NCI-H2081 (cell line): ENCODE data around the gene RALBP1.
A peak's percentile ranks its signal among the peaks of the same experiment; 100 is the strongest.
"Not testable (repeated sequence)": the region's sequence is repeated elsewhere in the genome, so short reads cannot be mapped to it uniquely, and the experiment has no call there.

Source experiments
- DNase-seq, 2 experiments: peaks; one replicate each; lab custom pipeline; 2025; lab: John Stamatoyannopoulos, UW

RALBP1 gene

DNA sequence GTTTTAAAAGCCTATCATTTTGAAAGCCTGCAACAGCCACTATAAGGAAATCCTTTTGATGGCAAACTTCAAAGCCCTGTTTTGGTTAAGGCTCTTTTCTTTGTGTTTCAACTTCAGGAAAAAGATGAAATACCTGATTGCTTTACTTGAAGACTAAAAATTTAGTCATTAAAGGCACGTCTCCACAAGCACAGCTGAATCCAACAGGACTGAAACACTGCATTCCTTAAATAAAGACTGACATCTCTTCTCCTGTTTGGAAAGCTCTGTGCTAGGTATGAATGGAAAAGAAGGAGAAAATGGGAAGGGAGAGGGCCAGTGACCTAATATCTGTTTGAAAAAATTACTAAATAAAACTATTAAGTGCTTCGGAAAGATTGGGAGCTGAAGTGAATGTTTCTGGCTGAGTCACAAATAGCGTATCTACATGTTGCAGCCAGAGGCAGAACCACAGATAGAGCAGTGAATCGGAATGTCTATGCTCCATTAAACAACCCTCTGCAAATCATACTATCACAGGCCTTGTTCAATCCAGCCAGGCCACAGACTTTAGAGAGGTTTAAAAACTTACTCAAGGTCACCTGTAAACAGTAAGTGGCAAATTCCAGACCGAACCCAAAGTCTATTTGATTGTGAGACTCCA is 21.1 kb upstream of the RALBP1 start:
- DNase-seq: no peak

DNA sequence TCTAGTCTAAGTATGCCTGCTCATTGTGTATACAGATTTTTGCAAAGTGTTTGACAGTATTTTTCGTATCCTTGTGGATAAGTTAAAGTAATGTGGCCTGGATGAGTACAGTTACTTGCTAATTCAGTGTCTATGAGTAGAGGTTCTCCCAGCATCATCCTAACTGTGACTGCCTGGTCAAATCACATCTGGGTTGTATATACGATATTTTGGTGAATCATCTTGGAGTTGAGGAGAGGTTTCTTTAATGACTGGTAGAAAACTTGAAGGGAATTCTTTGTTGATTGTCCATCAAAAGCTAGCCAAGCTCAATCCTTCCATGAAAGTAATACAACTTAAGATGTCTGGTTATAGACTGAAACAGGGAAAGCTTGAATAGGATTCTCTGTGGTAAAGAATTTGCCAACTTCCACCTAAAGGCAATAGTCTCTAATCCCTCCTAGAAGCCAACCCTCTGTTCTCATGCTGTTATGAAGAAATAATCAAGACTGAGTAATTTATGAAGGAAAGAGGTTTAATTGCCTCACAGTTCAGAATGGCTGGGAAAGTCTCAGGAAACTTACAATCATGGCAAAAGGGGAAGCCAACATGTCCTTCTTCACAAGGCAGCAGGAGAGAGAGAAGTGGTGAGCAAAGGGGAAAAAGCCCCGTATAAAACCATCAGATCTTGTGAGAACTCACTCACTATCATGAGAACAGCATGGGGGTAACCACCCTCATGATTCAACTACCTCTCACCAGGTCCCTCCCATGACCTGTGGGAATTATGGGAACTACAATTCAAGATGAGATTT is 19.4 kb upstream of the RALBP1 start:
- DNase-seq: no peak

DNA sequence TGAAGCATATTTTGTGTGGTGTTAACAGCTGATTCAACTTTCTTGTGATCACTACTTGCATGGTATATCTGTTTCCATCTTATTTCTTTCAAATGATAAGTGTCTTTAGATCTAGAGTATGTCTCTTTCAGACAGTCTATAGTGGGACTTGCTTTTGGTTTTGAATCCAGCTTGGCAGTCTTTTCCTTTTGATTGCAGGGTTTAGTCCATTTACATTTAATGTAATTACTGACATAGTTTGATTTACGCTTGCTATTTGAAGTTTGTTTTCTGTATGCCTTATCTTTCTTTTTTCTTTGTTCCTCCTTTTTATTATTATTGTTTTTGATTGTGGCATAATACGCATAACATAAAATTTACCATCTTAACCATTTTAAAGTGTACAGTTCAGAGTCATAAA is 9.2 kb upstream of the RALBP1 start:
- no peak for DNase-seq

DNA sequence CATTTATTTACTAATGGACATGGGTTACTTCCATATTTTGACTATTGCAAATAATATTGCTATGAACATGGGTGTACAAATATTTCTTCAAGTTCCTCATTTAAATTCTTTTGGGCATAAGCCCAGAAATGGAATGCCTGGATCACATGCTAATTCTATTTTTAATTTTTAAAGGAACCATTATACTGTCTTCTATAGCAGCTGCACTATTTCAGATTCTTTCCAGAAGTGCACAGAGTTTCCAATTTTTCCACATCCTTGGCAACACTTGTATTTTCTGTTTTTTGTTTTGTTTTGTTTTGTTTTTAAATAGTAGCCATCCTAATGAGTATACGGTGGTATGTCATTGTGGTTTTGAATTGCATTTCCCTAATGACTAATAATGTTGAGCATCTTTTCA is 8.5 kb upstream of the RALBP1 start:
- DNase-seq: no peak

DNA sequence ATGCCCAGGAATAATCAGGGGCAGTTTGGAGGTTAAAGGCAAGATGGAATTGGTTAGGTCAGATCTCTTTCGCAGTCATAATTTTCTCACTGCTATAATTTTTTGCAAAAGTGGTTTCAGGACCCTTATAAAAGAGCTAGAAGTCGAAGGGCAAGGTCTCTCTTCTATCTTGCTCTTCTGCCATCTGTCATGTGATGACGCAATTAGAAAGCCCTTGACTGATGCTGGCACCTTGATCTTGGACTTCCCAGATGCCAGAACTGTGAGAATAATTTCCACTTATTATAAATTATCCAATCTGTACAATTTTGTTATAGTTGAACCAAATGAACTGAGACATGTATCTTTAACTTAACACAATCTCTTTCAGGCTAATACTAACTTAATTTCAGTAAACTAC is 6.3 kb upstream of the RALBP1 start:
- no peak for DNase-seq

DNA sequence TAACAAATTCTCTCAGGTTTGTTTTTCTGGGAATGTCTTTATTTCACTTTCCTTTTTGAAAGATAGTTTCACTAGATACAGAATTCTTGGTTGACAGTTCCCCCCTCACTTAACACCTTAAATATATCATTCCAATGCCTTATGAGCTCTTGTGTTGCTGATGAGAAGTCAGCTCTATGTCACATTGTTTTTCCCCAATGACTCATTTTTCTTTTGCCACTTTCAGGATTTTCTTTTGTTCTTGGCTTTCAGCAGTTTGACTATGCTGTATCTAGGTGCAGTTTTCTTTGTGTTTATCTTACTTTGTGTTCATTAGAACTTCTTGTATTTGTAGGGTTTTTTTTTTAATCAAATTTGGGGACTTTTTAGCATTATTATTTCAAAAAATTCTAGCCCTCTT is 5.6 kb upstream of the RALBP1 start:
- no peak for DNase-seq

DNA sequence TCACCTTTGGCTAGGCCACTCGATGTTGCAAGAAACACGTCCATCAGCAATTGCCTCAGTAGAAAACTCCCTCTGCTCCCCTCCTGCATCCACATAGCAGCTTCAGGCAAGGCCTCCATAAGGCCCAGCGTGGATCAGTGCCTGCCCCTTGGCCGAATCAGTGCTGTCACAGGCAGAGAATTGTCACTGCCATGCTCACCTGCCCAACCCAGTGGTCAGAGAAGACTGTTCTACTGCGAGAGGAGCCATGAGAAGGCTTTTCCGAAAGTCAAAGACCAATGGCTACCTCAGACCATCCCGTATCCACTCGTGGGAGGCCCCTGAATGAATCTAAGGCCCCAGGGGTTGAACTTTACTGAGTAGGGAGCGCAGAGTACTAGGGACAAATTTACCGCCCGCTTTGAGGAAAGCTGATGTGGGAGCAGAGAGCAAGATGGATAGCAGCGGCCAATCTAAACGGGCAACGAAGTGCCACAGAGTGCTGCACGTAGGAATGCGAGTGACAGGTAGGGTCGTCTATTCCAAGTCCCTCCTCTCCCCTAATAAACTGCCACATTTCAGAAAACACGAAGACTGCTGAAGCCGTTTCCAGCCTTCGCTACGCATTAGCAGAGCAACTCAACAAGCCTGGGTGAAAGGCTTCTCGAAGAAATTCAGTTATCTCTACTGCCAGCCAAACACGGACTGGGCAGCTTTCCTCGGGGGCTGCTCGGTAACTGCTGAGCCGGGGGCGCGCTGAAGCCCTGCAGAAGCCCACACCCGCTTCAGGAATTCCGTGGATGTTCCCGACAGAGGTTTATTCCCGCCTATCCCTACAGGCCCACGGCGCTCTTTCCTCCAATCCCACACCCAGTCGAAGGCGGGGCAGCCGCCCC is 968 bp upstream of the RALBP1 start:
- peak; percentile 75 to 79 for DNase-seq

DNA sequence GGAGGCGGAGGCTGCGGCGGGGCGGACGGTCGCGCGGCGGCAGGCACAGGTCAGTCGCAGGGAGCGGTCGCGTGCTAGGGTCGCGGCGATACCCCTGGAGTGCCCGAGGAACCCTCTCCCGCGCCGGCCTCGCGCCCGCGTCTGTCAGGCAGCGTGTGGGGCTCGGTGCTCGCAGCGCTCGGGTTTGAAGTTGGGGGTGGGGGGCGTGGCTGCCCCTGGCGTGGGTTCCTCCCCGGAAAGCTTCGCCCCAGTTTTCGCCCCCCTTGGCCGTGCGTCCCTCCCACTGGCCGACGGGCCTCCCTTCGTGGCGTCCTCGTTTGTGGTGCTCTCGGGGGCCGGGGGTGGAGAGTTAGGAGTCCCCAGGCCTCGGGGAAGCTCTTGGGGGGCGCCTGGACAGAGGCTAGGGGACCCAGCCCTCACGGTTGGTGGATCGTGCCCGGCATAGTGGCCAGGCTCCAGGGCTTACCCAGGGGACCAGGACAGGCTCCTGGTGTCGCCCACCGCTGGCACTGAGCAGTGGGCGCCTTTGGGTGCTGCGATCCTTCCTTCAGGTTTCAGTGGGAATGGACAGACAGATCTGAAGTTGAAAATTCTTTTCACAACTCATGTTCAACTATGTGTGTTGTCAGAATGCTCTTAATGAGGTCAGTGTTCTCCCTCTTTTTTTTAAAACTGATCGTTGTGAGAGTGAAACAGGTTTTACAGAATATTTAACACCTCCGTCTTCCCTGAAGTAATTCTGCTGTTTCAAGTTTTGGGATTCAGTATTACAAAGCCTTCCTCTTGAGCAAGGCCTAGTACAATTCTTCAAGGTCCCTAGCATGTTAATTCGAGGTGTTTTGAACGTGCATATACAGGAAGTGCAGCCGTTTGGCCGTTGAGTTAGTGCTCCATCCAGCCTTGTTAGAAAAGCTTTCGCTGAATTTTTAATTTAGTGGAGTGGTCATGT is 604 bp downstream of the RALBP1 start:
- peak; percentile 3 to 15 for DNase-seq

DNA sequence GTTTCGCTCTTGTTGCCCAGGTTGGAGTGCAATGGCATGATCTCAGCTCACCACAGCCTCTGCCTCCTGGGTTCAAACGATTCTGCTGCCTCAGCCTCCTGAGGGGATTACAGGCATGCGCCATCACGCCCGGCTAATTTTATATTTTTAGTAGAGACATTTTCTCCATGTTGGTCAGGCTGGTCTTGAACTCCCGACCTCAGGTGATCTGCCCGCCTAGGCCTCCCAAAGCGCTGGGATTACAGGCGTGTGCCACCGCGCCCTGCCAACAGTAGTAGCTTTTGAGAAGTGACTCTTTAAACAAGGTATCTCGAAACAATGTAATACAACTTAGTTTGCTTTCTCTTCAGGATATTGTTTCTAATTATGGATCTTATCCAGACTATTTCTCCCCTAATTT is 1.6 kb downstream of the RALBP1 start:
- not testable (repeated sequence) for DNase-seq

DNA sequence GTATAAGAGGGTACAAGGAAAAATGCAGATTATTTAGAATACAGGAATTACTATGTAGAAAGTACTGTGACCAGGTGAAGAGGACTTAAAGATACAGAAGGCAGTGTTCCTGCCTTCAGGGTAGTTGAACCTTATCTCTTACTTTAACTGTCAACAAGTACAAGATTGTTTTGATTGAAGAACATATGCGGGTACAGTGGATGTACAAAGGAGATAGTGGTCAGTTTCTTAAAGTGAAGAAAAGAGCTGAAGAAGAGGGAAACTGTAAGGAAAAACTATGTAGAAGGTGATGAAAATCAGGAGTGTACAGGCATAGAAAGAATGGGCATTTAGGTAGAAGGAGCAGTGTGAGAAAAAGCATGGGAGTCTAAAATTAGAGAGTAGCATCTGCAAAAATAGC is 2.2 kb downstream of the RALBP1 start:
- DNase-seq: no peak

DNA sequence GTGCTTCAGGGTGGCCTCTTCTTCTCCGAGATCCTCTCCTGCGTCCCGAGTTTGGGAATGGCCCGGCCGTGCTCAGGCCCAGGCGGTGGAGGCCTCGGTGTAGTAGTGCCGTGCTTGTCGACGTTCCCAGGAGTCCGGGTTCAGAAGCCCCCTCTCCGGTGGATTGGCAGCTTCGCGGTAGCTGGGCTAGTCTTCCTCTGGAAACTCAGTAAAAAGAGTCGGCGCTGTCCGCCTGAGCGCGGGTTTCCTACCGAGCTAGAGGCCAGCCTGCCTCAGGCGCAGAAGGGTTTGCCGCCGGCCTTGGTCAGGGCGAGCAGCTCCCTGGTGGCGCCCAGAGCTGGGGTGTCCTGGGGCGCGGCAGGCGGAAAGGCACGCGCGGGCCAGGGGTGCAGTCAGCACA is 3.2 kb downstream of the RALBP1 start:
- no peak for DNase-seq

DNA sequence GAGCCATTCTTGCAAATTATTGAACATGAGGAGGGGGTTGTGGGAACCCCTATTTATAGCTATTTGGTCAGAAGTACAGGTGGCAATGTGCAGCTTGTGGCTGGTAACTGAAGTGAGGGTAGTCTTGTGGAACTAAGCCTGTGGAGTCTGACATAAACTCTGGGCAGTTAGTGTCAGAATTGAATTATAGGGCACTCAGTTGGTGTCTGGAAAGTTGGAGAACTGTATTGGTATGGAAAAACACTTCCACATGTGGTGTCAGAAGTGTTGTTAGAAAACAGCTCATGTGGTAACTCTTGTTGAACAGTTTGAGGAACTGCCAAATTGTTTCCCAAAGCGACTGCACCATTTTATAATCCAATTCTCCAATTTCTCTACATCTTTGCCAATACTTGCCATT is 7.5 kb downstream of the RALBP1 start:
- no peak for DNase-seq

DNA sequence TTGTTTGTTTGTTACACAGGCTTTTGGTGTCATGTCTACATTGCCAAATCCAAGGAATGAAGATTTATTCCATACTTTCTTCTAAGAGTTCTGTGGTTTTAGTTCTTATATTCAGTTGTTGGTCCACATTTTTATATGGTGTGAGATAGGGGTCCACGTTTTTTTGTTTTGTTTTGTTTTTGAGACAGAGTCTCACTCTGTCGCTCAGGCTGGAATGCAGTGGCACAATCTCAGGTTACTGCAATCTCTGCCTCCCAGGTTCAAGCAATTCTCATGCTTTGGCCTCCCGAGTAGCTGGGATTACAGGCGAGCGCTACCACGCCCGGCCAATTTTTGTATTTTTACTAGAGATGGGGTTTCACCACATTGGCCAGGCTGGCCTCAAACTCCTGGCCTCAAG is 8.2 kb downstream of the RALBP1 start:
- no peak for DNase-seq

DNA sequence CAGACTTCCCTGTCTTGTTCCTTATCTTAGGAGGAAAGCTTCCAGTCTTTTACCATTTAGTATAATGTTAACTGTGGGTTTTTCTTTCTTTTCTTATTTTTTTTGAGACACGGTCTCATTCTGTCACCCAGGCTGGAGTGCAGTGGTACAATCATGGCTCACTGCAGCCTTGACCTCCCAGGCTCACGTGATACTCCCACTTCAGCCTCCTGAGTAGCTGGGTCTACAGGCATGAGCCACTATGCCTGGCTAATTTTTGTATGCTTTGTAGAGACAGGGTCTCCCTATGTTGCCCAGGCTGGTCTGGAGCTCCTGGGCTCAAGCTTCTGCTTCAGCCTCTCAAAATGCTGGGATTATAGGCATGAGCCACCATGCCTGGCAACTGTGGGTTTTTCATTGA is 9.5 kb downstream of the RALBP1 start:
- not testable (repeated sequence) for DNase-seq

DNA sequence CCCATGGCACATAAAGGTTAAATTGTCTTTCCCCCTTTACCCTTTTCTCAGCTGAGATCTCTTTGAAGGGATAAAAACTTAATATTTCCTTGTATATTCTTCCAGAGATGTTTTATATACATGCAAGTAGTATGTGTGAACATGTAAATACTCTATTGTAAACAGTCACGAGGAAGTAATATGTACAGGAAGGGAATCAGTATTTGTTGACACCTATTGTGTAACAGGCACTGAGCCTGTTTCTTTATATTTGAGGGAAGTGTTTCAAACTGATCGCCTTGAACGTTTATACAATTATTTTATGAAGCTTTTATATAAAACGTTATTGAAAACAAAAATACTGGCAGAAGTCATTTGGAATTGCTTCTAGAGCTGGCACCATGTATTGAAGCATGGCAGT is 13.2 kb downstream of the RALBP1 start:
- DNase-seq: no peak

DNA sequence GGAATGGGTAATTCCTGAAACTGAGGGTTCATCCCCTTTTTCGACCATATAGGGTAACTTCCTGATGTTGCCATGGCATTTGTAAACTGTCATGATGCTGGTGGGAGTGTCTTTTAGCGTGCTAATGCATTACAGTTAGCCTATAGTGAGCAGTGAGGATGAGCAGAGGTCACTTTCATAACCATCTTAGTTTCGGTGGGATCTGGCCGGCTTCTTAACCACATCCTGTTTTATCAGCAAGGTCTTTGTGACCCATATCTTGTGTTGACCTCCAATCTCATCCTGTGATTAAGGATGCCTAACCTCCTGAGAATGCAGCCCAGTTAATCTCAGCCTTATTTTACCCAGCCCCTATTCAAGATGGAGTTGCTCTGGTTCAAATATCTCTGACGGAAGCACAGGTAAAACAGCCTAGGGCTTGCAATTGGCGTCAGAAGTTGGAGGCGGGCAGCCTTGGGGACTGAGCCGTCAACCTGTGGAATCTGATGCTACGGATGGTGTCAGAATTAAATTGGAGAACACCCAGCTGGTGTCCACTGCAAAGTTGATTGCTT is 19.5 kb downstream of the RALBP1 start:
- no peak for DNase-seq

DNA sequence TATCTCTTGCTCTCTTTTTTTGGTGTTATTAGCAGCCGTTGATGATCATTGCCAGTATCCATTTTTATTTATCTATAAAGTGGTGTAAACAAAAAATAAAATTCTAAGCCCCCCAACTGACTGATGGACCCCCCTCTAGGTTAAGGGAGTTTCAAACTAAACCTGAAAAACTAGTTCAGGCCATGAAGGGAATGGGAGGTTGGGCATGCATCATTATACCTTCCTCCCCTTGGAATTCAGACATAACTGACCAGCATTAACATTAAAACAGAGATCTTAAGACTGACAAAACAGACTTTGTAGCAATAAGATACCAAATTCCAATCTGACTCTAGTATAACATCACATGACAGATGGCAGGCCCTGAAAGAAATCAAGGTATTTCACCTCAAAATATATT is 20.2 kb downstream of the RALBP1 start:
- DNase-seq: no peak

DNA sequence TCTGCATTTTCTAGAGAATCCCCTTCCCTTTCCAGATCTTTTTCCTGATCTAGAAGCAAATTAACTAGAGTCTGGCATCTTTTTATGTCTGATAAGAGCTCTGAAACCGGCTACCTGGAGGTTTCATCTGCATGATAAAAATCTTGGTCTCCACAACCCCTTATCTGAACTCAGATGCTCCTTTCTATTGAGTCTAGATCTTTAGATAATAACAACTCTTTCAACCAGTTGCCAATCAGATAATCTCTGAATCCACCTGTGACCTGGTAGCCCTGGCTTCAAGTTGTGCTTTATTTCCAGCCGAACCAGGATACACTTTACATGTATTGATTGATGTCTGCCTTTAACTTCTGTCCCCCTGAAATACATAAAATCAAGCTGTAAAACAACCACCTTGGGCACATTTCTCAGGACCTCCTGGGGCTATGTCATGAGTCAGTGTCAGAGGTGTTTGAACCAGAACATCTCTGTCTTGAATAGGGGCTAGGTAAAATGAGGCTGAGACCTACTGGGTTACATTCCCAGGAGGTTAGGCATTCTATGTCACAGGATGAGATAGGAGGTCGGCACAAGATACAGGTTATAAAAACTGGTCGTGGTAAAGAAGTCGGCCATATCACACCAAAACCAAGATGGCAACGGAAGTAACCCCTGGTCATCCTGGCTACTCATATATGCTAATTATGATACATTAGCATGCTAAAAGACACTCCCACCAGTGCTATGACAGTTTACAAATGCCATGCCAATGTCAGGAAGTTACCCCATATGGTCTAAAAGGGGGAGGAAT is 20.8 kb downstream of the RALBP1 start:
- no peak for DNase-seq

DNA sequence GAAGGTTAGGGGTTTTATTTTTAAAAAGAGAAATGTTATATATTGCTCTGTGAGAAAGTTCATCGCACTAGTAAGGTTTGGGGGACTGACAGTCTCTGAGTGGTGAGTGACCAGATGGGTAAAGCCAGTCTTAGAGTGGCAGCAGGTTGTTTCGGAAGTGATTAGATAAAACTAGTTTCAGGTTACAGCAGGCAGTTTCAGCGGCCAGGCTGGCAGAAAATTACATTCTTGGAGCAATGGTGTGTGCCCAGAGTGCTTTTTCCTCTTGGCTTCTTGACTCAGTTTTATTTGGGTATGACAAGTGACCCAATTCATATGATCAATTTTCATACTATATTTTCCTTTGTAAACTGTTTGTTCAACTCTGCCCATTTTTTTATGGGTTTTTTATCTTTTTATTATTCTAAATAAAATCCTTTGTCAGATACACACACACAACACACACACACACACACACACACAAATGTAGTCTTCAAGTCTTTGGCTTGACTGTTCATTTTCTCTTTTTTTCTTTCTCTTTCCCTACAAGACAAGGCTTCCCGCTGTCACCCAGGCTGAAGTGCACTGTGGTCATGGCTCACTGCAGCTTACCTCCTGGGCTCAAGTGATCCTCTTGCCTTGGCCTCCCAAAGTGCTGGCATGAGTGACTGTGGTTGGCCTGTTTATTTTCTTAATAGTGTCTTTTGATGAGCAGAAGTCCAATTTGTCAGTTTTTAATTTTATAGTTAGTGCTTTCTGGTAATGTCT is 30.9 kb downstream of the RALBP1 start:
- DNase-seq: peak in 1 of 2 experiments; percentile 27

DNA sequence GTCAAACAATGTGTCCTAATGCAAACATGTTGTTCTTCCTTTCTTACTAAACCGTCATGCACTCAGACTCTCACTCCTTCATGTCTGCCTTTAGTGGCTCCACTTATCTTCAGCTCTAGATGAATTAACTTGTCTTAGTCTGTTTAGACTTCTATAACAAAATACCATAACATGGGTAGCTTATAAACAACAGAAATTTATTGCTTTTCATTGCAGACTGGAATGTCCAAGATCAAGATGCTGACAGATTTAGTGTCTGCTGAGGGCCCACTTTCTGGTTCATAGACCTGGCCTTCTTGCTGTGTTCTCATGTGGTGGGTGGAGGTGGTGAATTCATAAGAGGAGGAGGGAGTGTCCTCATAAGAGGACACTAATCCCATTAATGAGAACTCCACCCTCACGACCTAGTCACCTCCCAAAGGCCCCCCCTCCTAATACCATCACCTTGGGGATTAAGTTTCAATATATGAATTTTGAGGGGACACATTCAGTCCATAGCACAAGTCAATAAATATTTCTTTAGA is 32.3 kb downstream of the RALBP1 start:
- DNase-seq: no peak
